HG03558 (cell line): ENCODE measurements around the gene RNF14.
"Not testable (repeated sequence)": the region's sequence is repeated elsewhere in the genome, so short reads cannot be mapped to it uniquely, and the experiment has no call there.

Source experiments
- ATAC-seq: cut with Tn5 transposase; IDR thresholded peaks from one replicate; pipeline ENCODE4 v1.9.1; 2021; ENCODE audit warnings: moderate number of reproducible peaks; ENCODE audit not compliant: unreplicated experiment; ENCODE audit errors: extremely low read depth

The RNF14 gene

GRCh38 chr5:142011572-142012185, 42.8 kb downstream of the RNF14 start:
- no peak for ATAC-seq

- ATAC-seq, result no peak
Measured at GRCh38 chr5:142012186-142012785, 43.4 kb downstream of the RNF14 start.

GRCh38 chr5:142012792-142013388, 44.0 kb downstream of the RNF14 start, which contains the start of gene GNPDA1:
TSS of gene GNPDA1 (minus strand) at chr5:142013027. CDS start at chr5:142012035, 992 bp downstream.
- peak; percentile 39 for ATAC-seq

GRCh38 chr5:142013734-142014521, 45.0 kb downstream of the RNF14 start:
- no peak for ATAC-seq

GRCh38 chr5:142014911-142015584, 46.1 kb downstream of the RNF14 start:
- peak; percentile 23 for ATAC-seq

- ATAC-seq, result no peak
Measured at GRCh38 chr5:142015781-142016533, 47.1 kb downstream of the RNF14 start.

GRCh38 chr5:142016556-142016955, 47.7 kb downstream of the RNF14 start:
- no peak for ATAC-seq

- peak; percentile 30 for ATAC-seq
Measured at GRCh38 chr5:142017832-142018427, 49.0 kb downstream of the RNF14 start.

- ATAC-seq, result no peak
Measured at GRCh38 chr5:142020122-142020659, 51.3 kb downstream of the RNF14 start.

GRCh38 chr5:142023836-142024235, 54.9 kb downstream of the RNF14 start:
- no peak for ATAC-seq

GRCh38 chr5:142024771-142025304, 55.9 kb downstream of the RNF14 start:
- peak; percentile 100 for ATAC-seq

- no peak for ATAC-seq
Measured at GRCh38 chr5:142025637-142026036, 56.7 kb downstream of the RNF14 start.

- no peak for ATAC-seq
Measured at GRCh38 chr5:142032150-142032549, 63.2 kb downstream of the RNF14 start.

- no peak for ATAC-seq
Measured at GRCh38 chr5:142032747-142033631, 64.1 kb downstream of the RNF14 start.

- ATAC-seq, result not testable (repeated sequence)
Measured at GRCh38 chr5:142033632-142034567, 65.0 kb downstream of the RNF14 start.

- no peak for ATAC-seq
Measured at GRCh38 chr5:142034994-142035393, 66.1 kb downstream of the RNF14 start.

- ATAC-seq, result no peak
Measured at GRCh38 chr5:142036918-142037317, 68.0 kb downstream of the RNF14 start.
